Vagina (tissue), 2 donors: ENCODE results near the gene ZNF385B.

ENCODE experiments used
- CTCF ChIP-seq, 3 experiments: fragments of 450-650 bp in 2 of 3; fragments of 200-600 bp in 1 of 3; sonication (generic) in 1 of 3; IDR thresholded peaks; one replicate each; pipeline ENCODE4 v1.5.1; 2017 to 2019; ENCODE audit warnings: antibody characterized with exemption in 3 of 3, mild to moderate bottlenecking in 2 of 3, moderate library complexity in 2 of 3
- POLR2A ChIP-seq, 2 donors: fragments of 450-650 bp; IDR thresholded peaks; one replicate each; pipeline ENCODE4 v1.6.1; 2017; ENCODE audit warnings: antibody characterized with exemption in 2 of 2, mild to moderate bottlenecking in 2 of 2, moderate library complexity in 2 of 2

- TF ChIP-seq CTCF (IDR thresholded peaks at IDR 0.05) (no peak), POLR2A (IDR thresholded peaks at IDR 0.05) (no peak)
Observed at GRCh38 chr2:179447421-179447820, 414.0 kb downstream of the ZNF385B start.
